T-helper 1 cell treated with Interleukin-12 subunit alpha and Interleukin-12 subunit beta and Interleukin-4 antibody, amounts not matched to agents 30 μg/mL and 1 μg/mL, for 36 hours (primary cell): ENCODE results near the gene KRTAP5-3.
"Not testable (repeated sequence)": the region's sequence is repeated elsewhere in the genome, so short reads cannot be mapped to it uniquely, and the experiment has no call there.

Experiments
- H3K27ac Mint-ChIP-seq: one replicate; pipeline ENCODE4 v1.8.0; 2021; ENCODE audit warnings: mild to moderate bottlenecking, mixed read lengths
- H3K27me3 Mint-ChIP-seq: one replicate; pipeline ENCODE4 v1.8.0; 2021; ENCODE audit warnings: low read depth, mixed read lengths
- H3K36me3 Mint-ChIP-seq: one replicate; pipeline ENCODE4 v1.8.0; 2021; ENCODE audit warnings: low read depth, mixed read lengths
- H3K4me1 Mint-ChIP-seq: one replicate; pipeline ENCODE4 v1.8.0; 2021; ENCODE audit warnings: low read depth, mixed read lengths
- H3K4me3 Mint-ChIP-seq: one replicate; pipeline ENCODE4 v1.8.0; 2021; ENCODE audit warnings: mild to moderate bottlenecking, moderate library complexity, mixed read lengths
- H3K9me3 Mint-ChIP-seq: one replicate; pipeline ENCODE4 v1.8.0; 2021; ENCODE audit warnings: mixed read lengths

Gene KRTAP5-3

GRCh38 chr11:1636291-1636950, 28.2 kb upstream of the KRTAP5-3 start:
- Mint-ChIP-seq H3K27ac (no peak overlapping the region), H3K4me3 (no peak overlapping the region), H3K36me3 (no peaks in the 10 kb centered on the region), H3K27me3 (peaks cover 7% of the 10 kb centered on the region), H3K4me1 (peaks cover 2% of the 10 kb centered on the region), H3K9me3 (no peaks in the 10 kb centered on the region)

- peaks cover 15% of the 10 kb centered on the region for H3K27me3 Mint-ChIP-seq
- H3K9me3 Mint-ChIP-seq = no peaks in the 10 kb centered on the region
- peaks cover 2% of the 10 kb centered on the region for H3K4me1 Mint-ChIP-seq
- no peaks in the 10 kb centered on the region for H3K36me3 Mint-ChIP-seq
- no peak overlapping the region for H3K4me3 Mint-ChIP-seq
- no peak overlapping the region for H3K27ac Mint-ChIP-seq
Observed at GRCh38 chr11:1633864-1634263, 25.6 kb upstream of the KRTAP5-3 start.

GRCh38 chr11:1632053-1632714, 23.9 kb upstream of the KRTAP5-3 start:
- no peak overlapping the region for H3K27ac Mint-ChIP-seq
- H3K36me3 Mint-ChIP-seq = no peaks in the 10 kb centered on the region
- H3K9me3 Mint-ChIP-seq = no peaks in the 10 kb centered on the region
- H3K4me3 Mint-ChIP-seq = no peak overlapping the region
- peaks cover 2% of the 10 kb centered on the region for H3K4me1 Mint-ChIP-seq
- H3K27me3 Mint-ChIP-seq = peaks cover 16% of the 10 kb centered on the region

- Mint-ChIP-seq H3K27ac (no peak overlapping the region), H3K4me3 (no peak overlapping the region), H3K36me3 (no peaks in the 10 kb centered on the region), H3K27me3 (peaks cover 16% of the 10 kb centered on the region), H3K9me3 (no peaks in the 10 kb centered on the region), H3K4me1 (peaks cover 2% of the 10 kb centered on the region)
Observed at GRCh38 chr11:1631066-1631568, 22.9 kb upstream of the KRTAP5-3 start.

- Mint-ChIP-seq H3K4me3 (no peak overlapping the region), H3K4me1 (peaks cover 2% of the 10 kb centered on the region), H3K27ac (no peak overlapping the region)
Observed at GRCh38 chr11:1630271-1630670, 22.0 kb upstream of the KRTAP5-3 start.

GRCh38 chr11:1629326-1630185, 21.3 kb upstream of the KRTAP5-3 start, which contains the start of gene KRTAP5-5:
Gene KRTAP5-5, plus strand, starts transcription at chr11:1629775. Its CDS starts 66 bp downstream, at chr11:1629841.
- Mint-ChIP-seq H3K36me3 (no peaks in the 10 kb centered on the region), H3K4me3 (no peak within 1 kb of the TSS), H3K4me1 (peaks cover 2% of the 10 kb centered on the region), H3K9me3 (no peaks in the 10 kb centered on the region), H3K27ac (no peak within 1 kb of the TSS), H3K27me3 (peaks cover 16% of the 10 kb centered on the region)

More at GRCh38 chr11:1630271-1630670, 22.0 kb upstream of the KRTAP5-3 start:
- Mint-ChIP-seq H3K27me3 (peaks cover 16% of the 10 kb centered on the region), H3K36me3 (no peaks in the 10 kb centered on the region), H3K9me3 (no peaks in the 10 kb centered on the region)

- H3K27ac Mint-ChIP-seq = no peak overlapping the region
- H3K4me3 Mint-ChIP-seq = no peak overlapping the region
- H3K4me1 Mint-ChIP-seq = peaks cover 2% of the 10 kb centered on the region
- H3K27me3 Mint-ChIP-seq = peaks cover 16% of the 10 kb centered on the region
- H3K36me3 Mint-ChIP-seq = no peaks in the 10 kb centered on the region
- H3K9me3 Mint-ChIP-seq = no peaks in the 10 kb centered on the region
Observed at GRCh38 chr11:1628506-1629325, 20.5 kb upstream of the KRTAP5-3 start.

GRCh38 chr11:1625541-1625940, 17.3 kb upstream of the KRTAP5-3 start:
- H3K36me3 Mint-ChIP-seq = no peaks in the 10 kb centered on the region
- H3K27ac Mint-ChIP-seq = no peak overlapping the region
- H3K4me3 Mint-ChIP-seq = no peak overlapping the region
- H3K9me3 Mint-ChIP-seq = no peaks in the 10 kb centered on the region
- H3K4me1 Mint-ChIP-seq = no peaks in the 10 kb centered on the region
- H3K27me3 Mint-ChIP-seq = peaks cover 7% of the 10 kb centered on the region

GRCh38 chr11:1624621-1625020, 16.4 kb upstream of the KRTAP5-3 start:
- Mint-ChIP-seq H3K27ac (no peak overlapping the region), H3K27me3 (peaks cover 6% of the 10 kb centered on the region), H3K9me3 (no peaks in the 10 kb centered on the region), H3K4me3 (no peak overlapping the region), H3K36me3 (no peaks in the 10 kb centered on the region), H3K4me1 (no peaks in the 10 kb centered on the region)

GRCh38 chr11:1623716-1624115, 15.5 kb upstream of the KRTAP5-3 start:
- H3K4me1 Mint-ChIP-seq = peaks cover 1% of the 10 kb centered on the region
- no peaks in the 10 kb centered on the region for H3K27me3 Mint-ChIP-seq
- no peak overlapping the region for H3K4me3 Mint-ChIP-seq
- no peaks in the 10 kb centered on the region for H3K36me3 Mint-ChIP-seq
- no peak overlapping the region for H3K27ac Mint-ChIP-seq
- H3K9me3 Mint-ChIP-seq = no peaks in the 10 kb centered on the region

GRCh38 chr11:1622086-1622485, 13.8 kb upstream of the KRTAP5-3 start, which contains the start of gene KRTAP5-4:
Gene KRTAP5-4, minus strand, starts transcription at chr11:1622138. Its CDS starts 45 bp downstream, at chr11:1622093.
- H3K4me1 Mint-ChIP-seq = peaks cover 1% of the 10 kb centered on the region
- H3K27me3 Mint-ChIP-seq = no peaks in the 10 kb centered on the region
- H3K4me3 Mint-ChIP-seq = no peak within 1 kb of the TSS
- no peaks in the 10 kb centered on the region for H3K9me3 Mint-ChIP-seq
- no peak within 1 kb of the TSS for H3K27ac Mint-ChIP-seq
- no peaks in the 10 kb centered on the region for H3K36me3 Mint-ChIP-seq

GRCh38 chr11:1619449-1619848, 11.2 kb upstream of the KRTAP5-3 start:
- no peaks in the 10 kb centered on the region for H3K9me3 Mint-ChIP-seq
- H3K4me3 Mint-ChIP-seq = no peak overlapping the region
- no peaks in the 10 kb centered on the region for H3K36me3 Mint-ChIP-seq
- H3K4me1 Mint-ChIP-seq = peaks cover 1% of the 10 kb centered on the region
- peaks cover 4% of the 10 kb centered on the region for H3K27me3 Mint-ChIP-seq
- H3K27ac Mint-ChIP-seq = no peak overlapping the region

- Mint-ChIP-seq H3K4me3 (no peak overlapping the region), H3K27ac (no peak overlapping the region), H3K4me1 (peaks cover 1% of the 10 kb centered on the region), H3K9me3 (no peaks in the 10 kb centered on the region), H3K36me3 (no peaks in the 10 kb centered on the region), H3K27me3 (peaks cover 4% of the 10 kb centered on the region)
Observed at GRCh38 chr11:1618231-1618630, 10.0 kb upstream of the KRTAP5-3 start.

GRCh38 chr11:1607901-1608300, 362 bp downstream of the KRTAP5-3 start:
- H3K27ac Mint-ChIP-seq, H3K9me3 Mint-ChIP-seq, H3K36me3 Mint-ChIP-seq, H3K4me3 Mint-ChIP-seq, H3K4me1 Mint-ChIP-seq: not testable (repeated sequence)
- peaks cover 14% of the 10 kb centered on the region for H3K27me3 Mint-ChIP-seq
